Thoracic aorta (tissue), 2 donors: ENCODE measurements around the gene MICU1. TPM values are rescaled to one million over a fixed set of nuclear protein-coding genes. Genes with fewer than 3 reads are reported as not detected.

Experiments used
- ATAC-seq: fragments of 150-250 bp; one replicate; pipeline ENCODE4 v1.8.0; 2017; ENCODE audit warnings: low read depth; ENCODE audit not compliant: insufficient number of reproducible peaks, low FRiP score
- DNase-seq: peaks from one replicate; pipeline ENCODE4 v3.0.0-alpha.2; 2020; ENCODE audit warnings: low spot score
- H3K27ac ChIP-seq, 2 donors: fragments of 200-600 bp; sonication (generic); 1 replicate in 1 of 2; 2 replicates in 1 of 2; pipeline ENCODE4 v1.5.1; 2016; ENCODE audit warnings: mild to moderate bottlenecking in 2 of 2, moderate library complexity in 2 of 2
- H3K27me3 ChIP-seq: fragments of 200-600 bp; sonication (generic); replicated peaks from 2 replicates; pipeline ENCODE4 v1.6.0; 2016; ENCODE audit warnings: mild to moderate bottlenecking; ENCODE audit not compliant: insufficient read depth
- H3K36me3 ChIP-seq: fragments of 200-600 bp; sonication (generic); one replicate; pipeline ENCODE4 v1.5.1; 2016
- H3K4me1 ChIP-seq, 2 donors: fragments of 200-600 bp; sonication (generic); 1 replicate in 1 of 2; 2 replicates in 1 of 2; pipeline versions ENCODE4 v1.5.1 to v1.6.0; 2016; ENCODE audit warnings: low read depth in 2 of 2, mild to moderate bottlenecking in 1 of 2; ENCODE audit not compliant: control insufficient read depth in 1 of 2
- H3K4me3 ChIP-seq: fragments of 200-600 bp; sonication (generic); 2 replicates; pipeline ENCODE4 v1.5.1; 2016; ENCODE audit warnings: mild to moderate bottlenecking
- H3K9me3 ChIP-seq: fragments of 200-600 bp; sonication (generic); 2 replicates; pipeline ENCODE4 v1.5.1; 2016
- total RNA-seq, 2 donors: library from RNA; depleted of rRNA; stranded (reverse); fragments of >200 nt; gene quantifications; one replicate each; pipeline versions ENCODE4 v1.1.0 to v1.2.3, GENCODE V29; 2016
- TF ChIP-seq, protein P1 (sequence below): fragments of 200-600 bp; sonication (generic); IDR thresholded peaks from one replicate; pipeline ENCODE4 v1.5.1; 2019; ENCODE audit warnings: antibody characterized with exemption

Gene MICU1
- total RNA-seq, 2 donors from 2014 or later: 37.4 to 63.5 TPM

- Histone ChIP-seq H3K4me3 (no peak overlapping the region), H3K4me1 (peaks cover 2 to 3% of the 10 kb centered on the region in 2 donors), H3K27ac (no peak overlapping the region), H3K9me3 (no peaks in the 10 kb centered on the region), H3K27me3 (no peaks in the 10 kb centered on the region), H3K36me3 (no peaks in the 10 kb centered on the region)
- TF ChIP-seq, protein P1, sequence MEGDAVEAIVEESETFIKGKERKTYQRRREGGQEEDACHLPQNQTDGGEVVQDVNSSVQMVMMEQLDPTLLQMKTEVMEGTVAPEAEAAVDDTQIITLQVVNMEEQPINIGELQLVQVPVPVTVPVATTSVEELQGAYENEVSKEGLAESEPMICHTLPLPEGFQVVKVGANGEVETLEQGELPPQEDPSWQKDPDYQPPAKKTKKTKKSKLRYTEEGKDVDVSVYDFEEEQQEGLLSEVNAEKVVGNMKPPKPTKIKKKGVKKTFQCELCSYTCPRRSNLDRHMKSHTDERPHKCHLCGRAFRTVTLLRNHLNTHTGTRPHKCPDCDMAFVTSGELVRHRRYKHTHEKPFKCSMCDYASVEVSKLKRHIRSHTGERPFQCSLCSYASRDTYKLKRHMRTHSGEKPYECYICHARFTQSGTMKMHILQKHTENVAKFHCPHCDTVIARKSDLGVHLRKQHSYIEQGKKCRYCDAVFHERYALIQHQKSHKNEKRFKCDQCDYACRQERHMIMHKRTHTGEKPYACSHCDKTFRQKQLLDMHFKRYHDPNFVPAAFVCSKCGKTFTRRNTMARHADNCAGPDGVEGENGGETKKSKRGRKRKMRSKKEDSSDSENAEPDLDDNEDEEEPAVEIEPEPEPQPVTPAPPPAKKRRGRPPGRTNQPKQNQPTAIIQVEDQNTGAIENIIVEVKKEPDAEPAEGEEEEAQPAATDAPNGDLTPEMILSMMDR: no peak
- no peak for DNase-seq
- ATAC-seq: no peak
Measured at GRCh38 chr10:72642318-72642717, 16.4 kb upstream of the MICU1 start.

GRCh38 chr10:72639441-72639873 lies 13.6 kb upstream of the MICU1 start:
- Histone ChIP-seq H3K27me3 (no peaks in the 10 kb centered on the region), H3K9me3 (no peaks in the 10 kb centered on the region), H3K4me1 (peaks cover 6 to 10% of the 10 kb centered on the region in 2 donors), H3K36me3 (no peaks in the 10 kb centered on the region), H3K27ac (no peak overlapping the region), H3K4me3 (no peak overlapping the region)
- ATAC-seq (no peak), DNase-seq (no peak)
- TF ChIP-seq, protein P1: no peak

- H3K9me3 ChIP-seq: no peaks in the 10 kb centered on the region
- DNase-seq (no peak), ATAC-seq (no peak)
- TF ChIP-seq, protein P1: no peak
- no peaks in the 10 kb centered on the region for H3K27me3 ChIP-seq
- no peaks in the 10 kb centered on the region for H3K36me3 ChIP-seq
- H3K27ac ChIP-seq: no peak overlapping the region
- peaks cover 6 to 10% of the 10 kb centered on the region in 2 donors for H3K4me1 ChIP-seq
- no peak overlapping the region for H3K4me3 ChIP-seq
Measured at GRCh38 chr10:72638586-72639440, 12.9 kb upstream of the MICU1 start.

DNA sequence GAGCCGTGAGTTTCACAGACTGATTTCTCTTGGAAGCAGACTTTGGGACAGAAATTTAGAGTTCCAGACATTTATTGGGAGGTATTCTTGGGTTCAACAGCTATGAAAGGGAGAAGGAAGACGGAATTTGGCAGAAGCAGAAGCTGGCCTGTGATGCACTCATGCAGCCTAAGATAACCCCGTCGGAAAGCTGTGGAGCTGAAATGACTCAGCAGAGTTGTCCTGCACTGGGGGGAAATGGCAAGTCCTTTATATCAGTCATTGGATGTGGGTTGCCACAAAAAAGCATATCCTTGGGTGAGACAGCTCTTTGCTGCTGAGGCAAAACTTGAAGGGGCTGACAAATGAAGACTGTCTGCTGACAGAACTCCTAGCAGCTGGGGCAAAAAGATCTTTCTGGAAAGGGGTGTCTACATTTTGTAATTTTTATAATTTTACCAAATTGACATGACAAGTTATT lies 11.5 kb upstream of the MICU1 start:
- H3K27ac ChIP-seq: peak overlapping the region in 1 of 2 donors; percentile 2
- no peak overlapping the region for H3K4me3 ChIP-seq
- DNase-seq: peak; percentile 15
- H3K4me1 ChIP-seq: peaks cover 6 to 10% of the 10 kb centered on the region in 2 donors
- TF ChIP-seq, protein P1: no peak
- no peak for ATAC-seq
- H3K27me3 ChIP-seq: no peaks in the 10 kb centered on the region
- H3K36me3 ChIP-seq: no peaks in the 10 kb centered on the region
- no peaks in the 10 kb centered on the region for H3K9me3 ChIP-seq

DNA sequence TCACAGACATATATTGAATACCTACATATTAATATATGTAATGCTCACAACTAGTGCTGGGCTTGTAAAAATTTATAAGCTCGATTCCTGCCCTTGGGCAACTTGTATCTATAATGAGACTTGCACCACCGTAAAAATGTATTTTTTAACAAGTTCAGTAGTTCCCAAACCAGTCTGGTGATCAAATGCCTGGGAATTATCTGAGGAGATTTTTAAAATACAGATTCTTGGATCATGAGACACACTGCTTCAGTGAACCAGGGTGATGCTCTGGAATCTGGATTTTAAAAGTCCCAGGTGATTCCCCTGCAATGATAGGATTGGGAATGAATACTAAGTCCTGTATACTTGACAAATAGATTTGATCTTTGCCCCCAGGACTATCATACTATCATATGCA lies 4.3 kb upstream of the MICU1 start:
- no peak for DNase-seq
- Histone ChIP-seq H3K9me3 (no peaks in the 10 kb centered on the region), H3K27ac (no peak overlapping the region), H3K27me3 (no peaks in the 10 kb centered on the region), H3K4me3 (no peak overlapping the region), H3K4me1 (peaks cover 0 to 5% of the 10 kb centered on the region in 2 donors), H3K36me3 (no peaks in the 10 kb centered on the region)
- no peak for ATAC-seq
- TF ChIP-seq, protein P1: no peak
